Neuronal stem cell (in vitro differentiated cells): Measurements from ENCODE around the gene DNAJB5.

Experiments
- DNase-seq: peaks from one replicate; pipeline ENCODE4 v3.0.0-alpha.2; 2013; ENCODE audit warnings: low spot score
- H2AFZ ChIP-seq: one replicate; pipeline ENCODE4 v1.6.1; 2013; ENCODE audit warnings: mild to moderate bottlenecking, low read length, inconsistent platforms
- H2AK5ac ChIP-seq: 2 replicates; pipeline ENCODE4 v1.6.1; 2013; ENCODE audit warnings: low read depth, mild to moderate bottlenecking, inconsistent platforms, low read length, moderate library complexity, mixed read lengths
- H2BK120ac ChIP-seq: 2 replicates; pipeline ENCODE4 v1.6.1; 2013; ENCODE audit warnings: low read depth, mild to moderate bottlenecking, inconsistent platforms, low read length, moderate library complexity, mixed read lengths
- H2BK12ac ChIP-seq: one replicate; pipeline ENCODE4 v1.6.1; 2013; ENCODE audit warnings: low read length, inconsistent platforms
- H2BK15ac ChIP-seq: 2 replicates; pipeline ENCODE4 v1.6.1; 2013; ENCODE audit warnings: mild to moderate bottlenecking, low read length, inconsistent platforms, mixed read lengths
- H2BK5ac ChIP-seq: one replicate; pipeline ENCODE4 v1.6.1; 2013; ENCODE audit warnings: inconsistent platforms, mild to moderate bottlenecking, low read length, moderate library complexity
- H3K14ac ChIP-seq: one replicate; pipeline ENCODE4 v1.6.1; 2013; ENCODE audit warnings: low read length, inconsistent platforms
- H3K18ac ChIP-seq: 2 replicates; pipeline ENCODE4 v1.6.1; 2013; ENCODE audit warnings: low read length, inconsistent platforms
- H3K23ac ChIP-seq: 2 replicates; pipeline ENCODE4 v1.6.1; 2013; ENCODE audit warnings: low read depth, mild to moderate bottlenecking, mixed read lengths, low read length, inconsistent platforms; ENCODE audit not compliant: poor library complexity
- H3K27ac ChIP-seq: replicated peaks from 3 replicates; pipeline ENCODE4 v1.5.1; 2013; ENCODE audit warnings: low read length, inconsistent platforms
- H3K27me3 ChIP-seq, 3 experiments: 2 replicates each; pipeline ENCODE4 v1.6.1; 2013; ENCODE audit warnings: low read length in 3 of 3, mild to moderate bottlenecking in 2 of 3, inconsistent platforms in 1 of 3, low read depth in 1 of 3, mixed read lengths in 1 of 3, moderate library complexity in 1 of 3; ENCODE audit not compliant: control insufficient read depth in 3 of 3, insufficient read depth in 3 of 3
- H3K36me3 ChIP-seq, 2 donors: replicated peaks in 1 of 2; 2 replicates each; pipeline ENCODE4 v1.6.1; 2013; ENCODE audit warnings: low read length in 2 of 2; ENCODE audit not compliant: control insufficient read depth in 2 of 2, insufficient read depth in 2 of 2
- H3K4ac ChIP-seq: 2 replicates; pipeline ENCODE4 v1.6.1; 2013; ENCODE audit warnings: inconsistent platforms, mild to moderate bottlenecking, low read length, moderate library complexity
- H3K4me1 ChIP-seq, 2 donors: 1 replicate in 1 of 2; 2 replicates in 1 of 2; pipeline ENCODE4 v1.6.1; 2013; ENCODE audit warnings: low read length in 2 of 2, low read depth in 1 of 2; ENCODE audit not compliant: control insufficient read depth in 2 of 2, insufficient read depth in 1 of 2
- H3K4me2 ChIP-seq: one replicate; pipeline ENCODE4 v1.6.1; 2013; ENCODE audit warnings: mild to moderate bottlenecking, low read length, inconsistent platforms; ENCODE audit not compliant: insufficient read depth, poor library complexity, severe bottlenecking
- H3K4me3 ChIP-seq, 2 donors: 2 replicates each; pipeline ENCODE4 v1.5.1; 2013; ENCODE audit warnings: low read length in 2 of 2, mild to moderate bottlenecking in 2 of 2, inconsistent platforms in 1 of 2, moderate library complexity in 1 of 2
- H3K79me1 ChIP-seq: one replicate; pipeline ENCODE4 v1.6.1; 2013; ENCODE audit warnings: low read depth, mild to moderate bottlenecking, inconsistent platforms, low read length, moderate library complexity
- H3K9ac ChIP-seq: one replicate; pipeline ENCODE4 v1.6.1; 2013; ENCODE audit warnings: mild to moderate bottlenecking, low read depth, low read length, inconsistent platforms; ENCODE audit not compliant: poor library complexity
- H3K9me3 ChIP-seq, 2 donors: replicated peaks in 1 of 2; 2 replicates each; pipeline versions ENCODE3 to v1.6.1; 2013; ENCODE audit warnings: low read length in 2 of 2, mild to moderate bottlenecking in 2 of 2, inconsistent platforms in 1 of 2, low read depth in 1 of 2, mixed read lengths in 1 of 2, moderate library complexity in 1 of 2; ENCODE audit not compliant: control insufficient read depth in 2 of 2, insufficient read depth in 1 of 2
- H4K8ac ChIP-seq: one replicate; pipeline ENCODE4 v1.6.1; 2013; ENCODE audit warnings: low read depth, mild to moderate bottlenecking, inconsistent platforms, low read length, moderate library complexity
- H4K91ac ChIP-seq: one replicate; pipeline ENCODE4 v1.6.1; 2013; ENCODE audit warnings: low read length, low read depth, mild to moderate bottlenecking, inconsistent platforms; ENCODE audit not compliant: poor library complexity
- WGBS, 2 donors: extraction: QIAGEN DNeasy Blood & Tissue Kit; methylation state at CpG; one replicate each; pipeline ENCODE4 v1.1.7; 2013; ENCODE audit warnings: missing lambda C conversion rate in 2 of 2, mixed read lengths in 1 of 2; ENCODE audit not compliant: insufficient read length in 2 of 2, insufficient replicate concordance in 1 of 2; ENCODE audit errors: extremely low coverage in 2 of 2; 5-methylcytosine and 5-hydroxymethylcytosine counted together

DNAJB5 gene

DNA sequence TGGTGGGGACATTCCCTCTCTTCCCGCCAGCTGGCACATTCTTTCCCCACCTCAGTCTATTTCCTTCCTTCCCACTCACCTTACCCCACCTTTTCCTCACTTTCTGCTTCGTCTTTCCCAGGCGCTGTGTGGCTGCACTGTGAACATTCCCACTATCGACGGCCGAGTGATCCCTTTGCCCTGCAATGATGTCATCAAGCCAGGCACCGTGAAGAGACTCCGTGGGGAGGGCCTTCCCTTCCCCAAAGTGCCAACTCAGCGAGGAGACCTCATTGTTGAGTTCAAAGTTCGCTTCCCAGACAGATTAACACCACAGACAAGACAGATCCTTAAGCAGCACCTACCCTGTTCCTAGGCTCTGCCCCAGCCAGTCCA lies 7.3 kb downstream of the DNAJB5 start:
- Histone ChIP-seq H2BK5ac (no peak overlapping the region), H3K36me3 (peaks cover 33 to 34% of the 10 kb centered on the region in 2 donors), H2AK5ac (no peak overlapping the region), H3K4me3 (no peak overlapping the region), H4K91ac (no peak overlapping the region), H2BK120ac (no peak overlapping the region), H3K27me3 (no peaks in the 10 kb centered on the region), H3K23ac (no peak overlapping the region), H3K27ac (no peak overlapping the region), H2AFZ (no peak overlapping the region), H3K4me1 (peaks cover 5 to 12% of the 10 kb centered on the region in 2 donors), H3K9me3 (no peaks in the 10 kb centered on the region), H2BK15ac (no peak overlapping the region), H3K18ac (no peak overlapping the region), H3K79me1 (no peaks in the 10 kb centered on the region), H3K14ac (no peak overlapping the region), H3K9ac (peak overlapping the region; percentile 26), H3K4ac (no peak overlapping the region), H4K8ac (no peak overlapping the region), H3K4me2 (no peak overlapping the region), H2BK12ac (no peak overlapping the region)
- no peak for DNase-seq
- no CpG with 5 or more reads among the region's 10 CpGs for WGBS, 2 donors

DNA sequence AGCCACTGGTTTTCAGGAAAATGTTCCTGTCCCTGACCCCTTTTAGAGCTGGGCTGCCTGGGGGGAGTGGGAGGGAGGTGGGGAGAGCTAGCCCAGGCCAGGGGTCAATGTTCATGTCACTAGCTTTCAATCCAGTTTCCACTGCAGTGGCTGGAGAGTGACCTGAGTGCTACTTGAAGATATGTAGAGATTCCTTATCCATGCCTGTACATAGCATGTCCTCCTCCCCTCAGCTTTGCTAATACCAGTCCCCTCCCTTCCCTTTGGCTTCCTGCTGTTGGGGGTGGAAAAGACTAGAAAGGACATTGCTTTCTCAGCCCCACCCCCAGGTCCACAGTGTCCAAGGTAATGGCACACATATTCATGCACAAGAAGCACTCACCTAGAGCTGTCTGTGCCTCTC lies 7.8 kb downstream of the DNAJB5 start:
- no peak overlapping the region for H3K4me2 ChIP-seq
- H2AFZ ChIP-seq, result no peak overlapping the region
- H3K36me3 ChIP-seq, result peaks cover 33 to 34% of the 10 kb centered on the region in 2 donors
- H4K8ac ChIP-seq, result no peak overlapping the region
- H3K4me1 ChIP-seq, result peaks cover 5 to 9% of the 10 kb centered on the region in 2 donors
- no peaks in the 10 kb centered on the region for H3K79me1 ChIP-seq
- H2AK5ac ChIP-seq, result no peak overlapping the region
- H2BK12ac ChIP-seq, result no peak overlapping the region
- H2BK5ac ChIP-seq, result no peak overlapping the region
- H3K18ac ChIP-seq, result no peak overlapping the region
- H3K4ac ChIP-seq, result no peak overlapping the region
- H2BK120ac ChIP-seq, result no peak overlapping the region
- H3K14ac ChIP-seq, result no peak overlapping the region
- no peak for DNase-seq
- H3K9ac ChIP-seq, result no peak overlapping the region
- H4K91ac ChIP-seq, result no peak overlapping the region
- H3K27ac ChIP-seq, result no peak overlapping the region
- no peaks in the 10 kb centered on the region for H3K9me3 ChIP-seq
- H3K4me3 ChIP-seq, result no peak overlapping the region
- no peak overlapping the region for H2BK15ac ChIP-seq
- no peaks in the 10 kb centered on the region for H3K27me3 ChIP-seq
- H3K23ac ChIP-seq, result no peak overlapping the region

DNA sequence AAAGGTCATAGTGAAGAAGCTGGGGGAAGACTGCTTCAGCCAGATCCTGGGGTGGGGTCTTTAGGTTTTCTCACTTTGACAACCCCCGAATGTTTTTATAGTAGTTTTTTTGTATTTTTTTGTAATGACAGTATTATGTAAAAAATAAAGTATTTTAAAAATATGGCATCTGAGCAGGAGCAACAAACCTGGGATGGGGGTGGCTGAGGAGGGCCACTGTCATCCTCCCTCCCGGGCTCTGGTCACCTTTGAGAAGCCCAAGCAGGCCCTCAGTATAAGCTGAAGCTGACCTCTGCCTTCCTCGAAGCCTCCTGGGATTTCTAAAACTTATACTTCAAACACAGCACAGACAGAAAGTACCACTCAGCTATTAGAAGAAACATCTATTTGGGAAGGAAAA lies 8.7 kb downstream of the DNAJB5 start:
- H3K36me3 ChIP-seq, result peaks cover 33 to 34% of the 10 kb centered on the region in 2 donors
- no peak overlapping the region for H3K4me3 ChIP-seq
- H3K79me1 ChIP-seq, result no peaks in the 10 kb centered on the region
- no peak overlapping the region for H2BK15ac ChIP-seq
- H3K4me2 ChIP-seq, result no peak overlapping the region
- no peak overlapping the region for H3K4ac ChIP-seq
- no peak overlapping the region for H2AK5ac ChIP-seq
- no peak overlapping the region for H2BK120ac ChIP-seq
- no CpG with 5 or more reads among the region's 3 CpGs for WGBS, 2 donors
- no peak overlapping the region for H4K91ac ChIP-seq
- H3K23ac ChIP-seq, result no peak overlapping the region
- no peak overlapping the region for H3K9ac ChIP-seq
- H4K8ac ChIP-seq, result no peak overlapping the region
- H3K27ac ChIP-seq, result no peak overlapping the region
- no peak for DNase-seq
- H2BK5ac ChIP-seq, result no peak overlapping the region
- H2AFZ ChIP-seq, result no peak overlapping the region
- no peaks in the 10 kb centered on the region for H3K9me3 ChIP-seq
- no peak overlapping the region for H3K14ac ChIP-seq
- peaks cover 5 to 8% of the 10 kb centered on the region in 2 donors for H3K4me1 ChIP-seq
- no peak overlapping the region for H3K18ac ChIP-seq
- no peak overlapping the region for H2BK12ac ChIP-seq
- no peaks in the 10 kb centered on the region for H3K27me3 ChIP-seq

DNA sequence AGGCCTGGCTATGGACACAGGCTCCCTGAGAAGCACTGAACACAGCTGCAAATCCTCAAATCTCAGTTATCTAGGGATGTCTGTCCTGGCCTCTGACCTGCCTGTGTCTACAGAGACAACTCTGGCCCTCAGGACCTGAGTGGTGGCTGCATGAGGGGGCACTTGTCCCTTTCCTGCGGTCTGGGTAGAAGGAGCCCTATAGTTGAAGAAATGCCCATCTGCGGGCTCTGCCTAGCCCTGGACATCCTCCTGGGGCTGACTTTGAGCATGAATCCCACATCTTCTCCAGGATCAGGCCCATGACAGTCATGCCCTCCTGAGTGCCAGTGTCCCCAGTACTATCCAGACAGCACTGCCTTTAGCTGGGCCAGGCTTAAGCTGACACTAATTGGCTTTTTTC lies 10.0 kb downstream of the DNAJB5 start:
- no peak overlapping the region for H3K18ac ChIP-seq
- H3K9ac ChIP-seq, result no peak overlapping the region
- WGBS, 2 donors, result no CpG with 5 or more reads among the region's 2 CpGs
- no peak overlapping the region for H3K4me3 ChIP-seq
- no peak overlapping the region for H2BK120ac ChIP-seq
- no peak overlapping the region for H3K4ac ChIP-seq
- no peak overlapping the region for H2BK15ac ChIP-seq
- H3K4me2 ChIP-seq, result no peak overlapping the region
- H2BK12ac ChIP-seq, result no peak overlapping the region
- no peak overlapping the region for H3K14ac ChIP-seq
- no peak overlapping the region for H3K23ac ChIP-seq
- H3K4me1 ChIP-seq, result peaks cover 0 to 5% of the 10 kb centered on the region in 2 donors
- H3K27ac ChIP-seq, result no peak overlapping the region
- DNase-seq, result no peak
- H2BK5ac ChIP-seq, result no peak overlapping the region
- H4K91ac ChIP-seq, result no peak overlapping the region
- H4K8ac ChIP-seq, result no peak overlapping the region
- H3K79me1 ChIP-seq, result no peaks in the 10 kb centered on the region
- H3K36me3 ChIP-seq, result peaks cover 26 to 34% of the 10 kb centered on the region in 2 donors
- no peak overlapping the region for H2AFZ ChIP-seq
- no peak overlapping the region for H2AK5ac ChIP-seq
- no peaks in the 10 kb centered on the region for H3K27me3 ChIP-seq
- H3K9me3 ChIP-seq, result no peaks in the 10 kb centered on the region
